CD1c-positive myeloid dendritic cell (primary cell): ENCODE measurements around the gene SLC17A1.
A peak's percentile ranks its signal among the peaks of the same experiment; 100 is the strongest.

Experiments used
- DNase-seq: peaks from one replicate; pipeline ENCODE4 v3.0.0-alpha.2; 2016; ENCODE audit errors: extremely low spot score

The SLC17A1 gene

GRCh38 chr6:25832307-25832662 is 433 bp upstream of the SLC17A1 start:
- no peak for DNase-seq

GRCh38 chr6:25830458-25830857 is 1.4 kb downstream of the SLC17A1 start:
- no peak for DNase-seq

GRCh38 chr6:25829375-25829774 is 2.5 kb downstream of the SLC17A1 start:
- DNase-seq = no peak

GRCh38 chr6:25821341-25821740 is 10.5 kb downstream of the SLC17A1 start:
- DNase-seq = no peak

DNA sequence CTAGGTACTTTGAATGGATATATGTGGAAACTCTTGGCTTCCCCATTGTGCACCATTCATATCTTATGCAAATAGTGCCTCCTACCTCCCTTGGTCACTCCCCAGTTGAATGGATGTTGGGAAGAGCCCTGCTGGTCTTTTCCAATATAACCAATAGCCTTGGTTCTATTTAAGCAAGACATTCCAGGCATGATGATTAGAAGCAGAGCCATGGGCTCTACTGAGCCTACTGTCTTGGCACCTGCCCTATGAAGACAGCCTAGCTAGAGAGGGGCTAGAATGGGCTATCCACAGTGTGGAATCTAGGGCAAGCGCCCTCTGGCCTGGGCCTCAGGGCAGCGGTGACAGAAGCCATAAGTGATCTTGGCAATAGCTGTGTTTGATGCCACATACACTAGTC is 15.6 kb downstream of the SLC17A1 start:
- DNase-seq = no peak

- DNase-seq = no peak
Observed at GRCh38 chr6:25815194-25815593, 16.7 kb downstream of the SLC17A1 start.

GRCh38 chr6:25804804-25805203 is 27.0 kb downstream of the SLC17A1 start:
- no peak for DNase-seq

GRCh38 chr6:25801436-25801835 is 30.4 kb downstream of the SLC17A1 start:
- no peak for DNase-seq

DNA sequence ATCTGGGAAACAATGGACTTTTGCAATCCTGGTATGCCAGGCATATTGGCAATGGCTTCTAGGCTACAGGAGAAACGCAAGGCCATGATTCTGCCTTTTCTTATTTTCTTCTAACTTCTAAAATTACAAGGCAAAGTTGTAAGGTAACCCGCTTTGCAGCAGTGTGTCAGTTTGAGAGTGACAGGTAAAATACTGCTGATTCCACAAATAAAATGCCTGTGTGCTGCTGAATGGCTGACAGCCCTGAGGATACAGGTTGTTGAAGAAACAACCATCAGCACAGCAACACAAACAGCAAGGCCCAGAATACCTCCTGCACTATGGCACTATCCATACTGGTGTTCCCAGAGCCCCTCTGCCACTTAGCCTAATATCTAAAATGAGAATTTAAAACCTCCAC is 37.1 kb downstream of the SLC17A1 start:
- no peak for DNase-seq

DNA sequence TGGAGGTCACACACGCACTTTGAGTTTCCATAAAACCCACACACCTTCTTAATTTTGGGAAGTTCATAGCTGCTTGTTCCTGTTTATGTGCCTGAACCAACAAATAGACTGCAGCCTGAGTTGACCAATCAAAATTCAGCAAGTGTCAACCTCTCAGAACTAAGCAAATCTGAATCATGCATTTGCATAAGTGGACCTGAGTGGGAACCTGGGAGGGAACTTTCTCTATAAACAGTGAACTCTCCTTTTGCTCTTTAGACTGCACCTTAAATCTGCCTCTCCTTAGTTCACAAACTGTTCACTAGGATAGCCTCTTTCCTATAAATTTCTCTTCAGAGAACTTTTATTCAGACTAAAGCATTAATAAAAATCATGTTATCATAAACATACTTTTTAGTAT is 37.9 kb downstream of the SLC17A1 start:
- peak; percentile 41 for DNase-seq

DNA sequence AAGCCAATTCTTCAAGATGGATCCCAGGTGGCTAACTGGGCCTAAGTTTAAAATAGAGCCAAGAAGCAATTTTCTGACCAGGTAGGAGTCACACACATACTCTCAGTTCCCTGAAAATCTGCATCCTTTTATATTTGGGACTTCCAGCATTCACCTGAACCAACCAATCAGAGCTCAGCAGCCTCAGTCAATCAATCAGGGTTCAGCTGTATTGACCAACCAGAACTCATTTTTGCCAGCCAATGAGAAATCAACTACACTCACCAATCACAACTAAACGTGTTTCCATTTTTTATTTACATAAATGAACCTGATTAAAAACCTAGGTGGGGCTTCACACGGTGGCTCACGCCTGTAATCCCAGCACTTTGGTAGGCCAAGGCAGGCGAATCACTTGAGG is 39.8 kb downstream of the SLC17A1 start:
- DNase-seq = no peak

- no peak for DNase-seq
Observed at GRCh38 chr6:25789475-25789874, 42.4 kb downstream of the SLC17A1 start.

GRCh38 chr6:25788305-25788922 is 43.4 kb downstream of the SLC17A1 start:
- DNase-seq = peak; percentile 56

DNA sequence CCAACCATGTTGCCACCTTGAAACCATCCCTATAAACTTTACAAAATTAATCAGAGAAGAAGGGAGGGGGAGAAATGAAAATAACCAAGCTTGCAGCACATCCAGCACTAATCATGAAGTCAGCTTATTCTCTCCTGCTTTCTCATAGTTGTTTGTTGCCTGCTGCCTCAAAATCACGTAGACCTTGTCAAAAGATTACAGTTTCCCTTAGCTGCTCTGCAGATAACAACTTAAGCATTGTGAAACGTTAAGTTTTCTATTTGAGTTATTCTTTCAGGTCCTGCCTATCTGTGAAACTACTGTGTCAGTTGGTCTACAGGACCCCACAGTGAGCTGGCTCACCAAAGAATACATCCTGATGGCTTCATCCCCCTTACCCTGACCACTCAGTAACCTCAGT is 44.4 kb downstream of the SLC17A1 start:
- DNase-seq = no peak

GRCh38 chr6:25781134-25781533 is 50.7 kb downstream of the SLC17A1 start:
- no peak for DNase-seq

DNA sequence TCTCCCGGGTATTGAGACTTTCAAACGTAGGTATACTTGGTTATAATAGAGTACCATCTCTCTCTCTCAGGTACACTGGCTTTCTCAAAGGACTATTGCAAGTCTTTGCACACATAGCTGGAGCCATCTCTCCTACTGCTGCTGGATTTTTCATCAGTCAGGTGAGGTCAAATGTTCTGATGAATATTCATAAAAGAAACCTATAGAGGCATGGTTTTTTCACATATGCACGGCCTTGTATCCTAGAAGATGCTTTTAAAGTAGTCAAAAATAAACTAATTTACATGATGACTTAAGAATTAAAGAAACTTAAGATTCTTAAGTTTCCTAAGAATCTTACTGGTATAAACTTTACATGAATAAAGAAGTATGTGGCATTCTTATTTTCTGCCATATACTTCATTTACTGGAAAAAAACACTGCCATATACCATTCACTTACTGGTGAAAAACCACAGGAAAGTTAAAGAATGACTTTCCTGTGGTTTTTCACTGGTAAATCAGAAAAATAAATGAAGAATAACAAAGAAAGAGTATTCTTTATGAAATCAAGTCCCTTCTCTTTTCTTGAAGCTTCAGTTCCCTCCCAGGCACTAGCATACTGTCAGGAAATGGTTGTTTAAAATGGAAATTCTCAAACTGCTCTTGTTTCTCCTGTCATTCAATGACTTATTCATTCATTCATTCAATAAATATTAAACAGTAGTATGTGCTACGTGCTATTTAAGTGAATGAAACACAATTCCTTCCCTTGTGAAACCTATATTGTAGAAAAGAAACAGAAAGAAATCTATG is 53.8 kb downstream of the SLC17A1 start:
- no peak for DNase-seq

DNA sequence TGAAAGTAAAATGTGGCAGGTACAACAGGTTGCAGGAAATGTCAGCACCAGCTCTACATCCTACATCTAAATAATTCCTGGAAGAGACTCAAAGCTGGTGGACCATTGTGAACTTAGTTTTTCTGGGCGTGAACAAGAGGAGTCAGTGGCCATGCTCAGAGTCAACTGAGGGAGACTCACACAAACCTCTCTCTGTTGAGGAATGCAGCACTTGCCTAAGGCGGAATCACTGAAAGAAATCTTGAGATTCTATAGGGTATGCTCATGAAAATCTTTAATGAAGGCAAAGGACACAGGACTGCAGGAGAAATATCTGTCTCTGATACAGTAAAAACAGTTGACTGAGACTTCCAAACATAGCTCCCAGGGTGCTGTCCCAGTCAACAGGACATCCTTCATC is 54.8 kb downstream of the SLC17A1 start:
- DNase-seq = no peak

DNA sequence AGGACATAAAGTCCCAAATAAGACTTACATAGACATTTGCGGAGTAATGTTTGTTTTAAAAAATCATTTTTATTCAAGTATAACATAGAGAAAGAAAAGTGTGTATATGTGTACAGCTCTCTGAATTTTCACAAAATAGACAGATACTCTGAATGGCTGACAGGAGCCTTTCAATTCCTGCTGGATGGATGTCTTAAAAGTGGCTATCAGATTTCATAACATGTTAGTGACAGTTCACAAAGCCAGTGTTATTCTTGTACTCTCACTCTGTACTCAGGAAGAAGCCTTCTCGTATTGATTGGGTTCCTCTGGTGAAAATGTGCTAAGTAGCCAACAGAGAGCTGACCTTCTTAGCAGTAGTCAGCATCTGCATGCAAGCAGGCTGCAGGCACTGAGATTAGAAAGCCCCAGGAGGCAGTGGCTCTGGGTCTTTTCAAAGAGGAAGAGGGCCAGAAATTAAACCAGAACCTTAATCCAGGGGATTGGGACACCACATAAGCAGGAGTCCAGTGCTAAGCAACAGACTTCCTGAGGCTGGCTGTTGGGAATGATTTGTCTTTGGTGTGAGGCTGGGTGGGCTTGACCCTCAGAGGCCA is 57.6 kb downstream of the SLC17A1 start:
- no peak for DNase-seq

GRCh38 chr6:25769983-25770382 is 61.9 kb downstream of the SLC17A1 start:
- no peak for DNase-seq

DNA sequence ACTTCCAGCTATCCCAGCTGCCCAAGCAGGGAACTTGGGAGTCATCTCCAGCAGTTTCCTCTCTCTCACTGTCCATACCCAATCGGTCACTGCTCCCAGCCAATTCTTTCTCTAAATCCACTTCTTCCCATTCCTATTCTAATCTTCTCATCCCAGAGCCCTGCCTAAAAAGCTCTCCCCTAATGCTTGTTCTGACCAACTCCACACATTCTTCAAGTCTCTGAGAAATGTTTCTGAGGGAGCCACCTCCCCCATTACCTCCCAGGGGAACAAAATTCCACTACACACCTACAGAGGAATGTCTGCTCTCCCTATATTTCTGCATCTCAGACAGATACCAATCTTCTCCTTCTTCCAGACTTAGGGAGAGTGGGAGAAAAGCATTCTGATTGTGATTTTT is 63.3 kb downstream of the SLC17A1 start:
- DNase-seq = no peak

- DNase-seq = no peak
Observed at GRCh38 chr6:25764611-25765010, 67.2 kb downstream of the SLC17A1 start.

GRCh38 chr6:25757936-25758642 is 73.8 kb downstream of the SLC17A1 start:
- DNase-seq = no peak
